ENCODE results near the gene EYA4. TPM values are rescaled to one million over a fixed set of nuclear protein-coding genes. Genes with fewer than 3 reads are reported as not detected.

EYA4 gene
- total and polyA plus RNA-seq, 2 of the 4 experiments (the other 2 are of a cell fraction) = 5.7 to 11.1 TPM

GRCh38 chr6:133348846-133349245, 107.7 kb downstream of the EYA4 start:
- H3K79me1 ChIP-seq (ENCODE audit: low read depth in 1 of 2, low read length in 2 of 2) = peaks cover 0 to 5% of the 10 kb centered on the region in 2 experiments; a peak in 2 of 4 replicates
- H3K4ac ChIP-seq (ENCODE audit: low read depth, low read length) = no peak overlapping the region
- ChIA-PET POLR2A (ENCODE audit: unreplicated experiment) (no interaction called here), CTCF (no interaction called here)
- H3K56ac ChIP-seq (ENCODE audit: extremely low read depth, insufficient read depth, low read length) = no peak overlapping the region
- no peak overlapping the region for H4K8ac ChIP-seq (ENCODE audit: low read depth in 2 of 2, low read length in 2 of 2)
- H2BK15ac ChIP-seq (ENCODE audit: low read depth, low read length) = no peak overlapping the region
- no peak overlapping the region for H3K4me3 ChIP-seq (ENCODE audit: insufficient read depth, low read depth, low read length)
- no peak overlapping the region for H2AFZ ChIP-seq (replicated peaks; ENCODE audit: low read length, poor library complexity)
- no peak overlapping the region for H3K23ac ChIP-seq (ENCODE audit: low read depth, low read length)
- no peaks in the 10 kb centered on the region for H3K36me3 ChIP-seq (ENCODE audit: control insufficient read depth, insufficient read depth, low read length)
- no peak overlapping the region for H2AK9ac ChIP-seq (replicated peaks; ENCODE audit: low read depth, low read length, poor library complexity)
- dilution Hi-C loops (cut with HindIII; ENCODE audit: low sequenced_read_pairs, unreplicated experiment) = no loop called here
- no peak for TF ChIP-seq CEBPB (IDR thresholded peaks at IDR 0.05; ENCODE audit: low read depth, low read length)
- H3K9me1 ChIP-seq (ENCODE audit: insufficient read depth, low read length) = no peaks in the 10 kb centered on the region; the same call in 1 of the 2 replicates
- intact Hi-C loops (cut with micrococcal nuclease) = no loop called here
- no peak overlapping the region for H2BK20ac ChIP-seq (ENCODE audit: low read depth, low read length)
- H3K27me3 ChIP-seq (ENCODE audit: control insufficient read depth, insufficient read depth, low read length) = no peaks in the 10 kb centered on the region
- H3K14ac ChIP-seq (replicated peaks; ENCODE audit: low read depth, low read length) = no peak overlapping the region
- no peak overlapping the region for H2AK5ac ChIP-seq (ENCODE audit: low read depth, low read length)
- no TSS peak for BruUV-seq (replicated peaks)
- no peak overlapping the region for H3K9ac ChIP-seq (ENCODE audit: low read depth, low read length)
- no peak overlapping the region for H4K5ac ChIP-seq (ENCODE audit: low read depth, low read length)
- H2BK120ac ChIP-seq (ENCODE audit: low read depth, low read length) = no peak overlapping the region
- in situ Hi-C loops (cut with MboI; ENCODE audit: low sequenced_read_pairs) = no loop called here
- H3K18ac ChIP-seq (ENCODE audit: low read depth, low read length) = no peak overlapping the region
- H4K20me1 ChIP-seq (ENCODE audit: insufficient read depth, low read length) = 0 out of 2 replicates have a peak, but pooled peaks cover 3% of the 10 kb centered on the region
- no CpG with 5 or more reads among the region's 3 CpGs for WGBS, 2 experiments (ENCODE audit: extremely low coverage in 2 of 2, insufficient read length in 1 of 2)
- ATAC-seq (ENCODE audit: low read depth) (no peak), DNase-seq (no peak)
- no peak overlapping the region for H3K4me2 ChIP-seq (ENCODE audit: low read depth, low read length)
- H3K9me3 ChIP-seq (ENCODE audit: control insufficient read depth, insufficient read depth, low read length) = no peaks in the 10 kb centered on the region
- H3K4me1 ChIP-seq (ENCODE audit: control insufficient read depth, insufficient read depth, low read length) = peaks cover 2% of the 10 kb centered on the region
- no peak overlapping the region for H3K27ac ChIP-seq (ENCODE audit: insufficient read depth, low read length)
- no peak overlapping the region for H4K91ac ChIP-seq (ENCODE audit: insufficient read depth, low read depth, low read length)
- no peak overlapping the region for H2BK5ac ChIP-seq (ENCODE audit: low read depth, low read length, poor library complexity, severe bottlenecking)

All from IMR-90 (cell line).